GM12892 (cell line): ENCODE measurements around the gene COL5A1.

ENCODE experiments used
- POLR2A ChIP-seq: IDR thresholded peaks from 2 replicates; pipeline ENCODE4 v1.6.1; 2011; ENCODE audit warnings: low read depth, low read length, control low read depth
- POLR2AphosphoS5 ChIP-seq: IDR thresholded peaks from 2 replicates; pipeline ENCODE4 v1.6.1; 2011; ENCODE audit warnings: low read depth, low read length, control low read depth
- TAF1 ChIP-seq: IDR thresholded peaks from 2 replicates; pipeline ENCODE4 v1.6.1; 2011; ENCODE audit warnings: low read depth, mild to moderate bottlenecking, control low read depth, low read length, borderline replicate concordance

DNA sequence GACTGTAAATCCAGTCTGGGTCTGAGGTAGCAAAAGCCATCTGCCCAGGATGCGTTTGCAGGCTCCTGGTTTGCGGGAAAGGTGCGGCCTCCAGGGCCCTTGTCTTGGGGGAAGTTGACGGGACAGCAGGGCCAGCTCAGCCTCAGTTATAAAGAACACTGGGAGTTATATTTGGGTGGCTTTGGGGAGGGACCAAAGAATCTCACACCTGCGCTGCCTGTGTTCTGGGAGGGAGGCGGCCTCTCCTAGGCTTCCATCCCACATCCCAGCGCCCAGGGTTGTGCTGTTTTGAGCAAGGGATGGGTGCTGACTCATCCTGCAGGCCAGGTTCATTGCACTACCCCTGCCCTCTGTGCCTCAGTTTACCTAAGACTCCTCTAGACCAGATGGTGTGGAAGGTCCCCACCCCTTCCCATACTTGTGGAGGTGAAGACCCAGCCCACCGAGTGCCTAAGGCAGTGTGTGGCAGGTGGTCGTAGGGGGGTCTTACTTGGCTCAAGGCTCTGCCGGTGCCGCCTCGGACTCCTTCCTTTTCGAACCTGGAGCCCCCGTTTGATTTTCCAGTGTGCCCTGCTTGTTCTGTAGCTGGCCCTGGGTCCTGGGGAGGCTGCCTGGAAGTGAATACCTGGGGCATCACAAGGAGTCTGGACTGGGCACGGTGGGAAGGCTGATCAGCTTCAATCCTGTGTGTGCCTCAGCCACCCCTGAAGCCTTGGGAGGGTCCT is 199.7 kb downstream of the COL5A1 start:
- TF ChIP-seq POLR2A (no peak), POLR2AphosphoS5 (no peak), TAF1 (no peak)
